Measurements from ENCODE around the gene MPO. TPM values are rescaled to one million over a fixed set of nuclear protein-coding genes. Genes with fewer than 3 reads are reported as not detected.

MPO gene
- total RNA-seq, 1 donor from 2014 or later = not detected

GRCh38 chr17:58247511-58248363 lies 33.0 kb downstream of the MPO start:
- DNase-seq (ENCODE audit: extremely low spot score, unreplicated experiment) = peak; percentile 73
- Mint-ChIP-seq H3K36me3 (ENCODE audit: unreplicated experiment) (no peaks in the 10 kb centered on the region), H3K4me3 (ENCODE audit: unreplicated experiment) (no peak overlapping the region), H3K4me1 (ENCODE audit: unreplicated experiment) (peaks cover 2% of the 10 kb centered on the region), H3K27ac (ENCODE audit: unreplicated experiment) (no peak overlapping the region), H3K9me3 (ENCODE audit: unreplicated experiment) (no peaks in the 10 kb centered on the region), H3K27me3 (ENCODE audit: unreplicated experiment) (peaks cover 46% of the 10 kb centered on the region)
- no peak for TF ChIP-seq CTCF (IDR thresholded peaks at IDR 0.05)

GRCh38 chr17:58246781-58247180 lies 34.0 kb downstream of the MPO start:
- H3K4me1 Mint-ChIP-seq (ENCODE audit: unreplicated experiment) = peaks cover 2% of the 10 kb centered on the region
- peaks cover 43% of the 10 kb centered on the region for H3K27me3 Mint-ChIP-seq (ENCODE audit: unreplicated experiment)
- H3K36me3 Mint-ChIP-seq (ENCODE audit: unreplicated experiment) = no peaks in the 10 kb centered on the region
- no peak overlapping the region for H3K27ac Mint-ChIP-seq (ENCODE audit: unreplicated experiment)
- H3K4me3 Mint-ChIP-seq (ENCODE audit: unreplicated experiment) = no peak overlapping the region
- no peak for TF ChIP-seq CTCF (IDR thresholded peaks at IDR 0.05)
- no peak for DNase-seq (ENCODE audit: extremely low spot score, unreplicated experiment)
- H3K9me3 Mint-ChIP-seq (ENCODE audit: unreplicated experiment) = no peaks in the 10 kb centered on the region

- Mint-ChIP-seq H3K27me3 (ENCODE audit: unreplicated experiment) (peaks cover 42% of the 10 kb centered on the region), H3K9me3 (ENCODE audit: unreplicated experiment) (no peaks in the 10 kb centered on the region), H3K4me3 (ENCODE audit: unreplicated experiment) (no peak overlapping the region), H3K36me3 (ENCODE audit: unreplicated experiment) (no peaks in the 10 kb centered on the region), H3K27ac (ENCODE audit: unreplicated experiment) (no peak overlapping the region), H3K4me1 (ENCODE audit: unreplicated experiment) (peaks cover 2% of the 10 kb centered on the region)
- no peak for TF ChIP-seq CTCF (IDR thresholded peaks at IDR 0.05)
- DNase-seq (ENCODE audit: extremely low spot score, unreplicated experiment) = peak; percentile 80
Observed at GRCh38 chr17:58246104-58246740, 34.5 kb downstream of the MPO start.

GRCh38 chr17:58245428-58246103 lies 35.2 kb downstream of the MPO start:
- Mint-ChIP-seq H3K27ac (ENCODE audit: unreplicated experiment) (no peak overlapping the region), H3K4me1 (ENCODE audit: unreplicated experiment) (peaks cover 2% of the 10 kb centered on the region), H3K36me3 (ENCODE audit: unreplicated experiment) (no peaks in the 10 kb centered on the region), H3K4me3 (ENCODE audit: unreplicated experiment) (no peak overlapping the region), H3K9me3 (ENCODE audit: unreplicated experiment) (no peaks in the 10 kb centered on the region), H3K27me3 (ENCODE audit: unreplicated experiment) (peaks cover 42% of the 10 kb centered on the region)
- DNase-seq (ENCODE audit: extremely low spot score, unreplicated experiment) = peak; percentile 54
- no peak for TF ChIP-seq CTCF (IDR thresholded peaks at IDR 0.05)

- Mint-ChIP-seq H3K36me3 (ENCODE audit: unreplicated experiment) (no peaks in the 10 kb centered on the region), H3K4me1 (ENCODE audit: unreplicated experiment) (peaks cover 2% of the 10 kb centered on the region), H3K4me3 (ENCODE audit: unreplicated experiment) (no peak overlapping the region), H3K27me3 (ENCODE audit: unreplicated experiment) (peaks cover 42% of the 10 kb centered on the region), H3K27ac (ENCODE audit: unreplicated experiment) (no peak overlapping the region), H3K9me3 (ENCODE audit: unreplicated experiment) (no peaks in the 10 kb centered on the region)
- TF ChIP-seq CTCF (IDR thresholded peaks at IDR 0.05) = no peak
- DNase-seq (ENCODE audit: extremely low spot score, unreplicated experiment) = no peak
Observed at GRCh38 chr17:58244963-58245362, 35.8 kb downstream of the MPO start.
